Activated naive CD4-positive, alpha-beta T cell treated with anti-CD3 and anti-CD28 coated beads for 36 hours (primary cell): ENCODE measurements around the gene TNFRSF4. TPM values are rescaled to one million over a fixed set of nuclear protein-coding genes. Genes with fewer than 3 reads are reported as not detected.

Experiments
- CTCF ChIA-PET: fragments of 350-600 bp; sonication (Branson Sonifier 250); formaldehyde crosslinking; loops from one replicate; lab custom pipeline; 2021; ENCODE audit warnings: antibody characterized with exemption; lab: Charles Lee
- DNase-seq: peaks from one replicate; pipeline ENCODE4 v3.0.0-alpha.2; 2020
- H3K27ac Mint-ChIP-seq: one replicate; pipeline ENCODE4 v1.8.0; 2021; ENCODE audit warnings: mild to moderate bottlenecking, mixed read lengths
- H3K27me3 Mint-ChIP-seq: one replicate; pipeline ENCODE4 v1.8.0; 2021; ENCODE audit warnings: low read depth, mixed read lengths
- H3K36me3 Mint-ChIP-seq: one replicate; pipeline ENCODE4 v1.8.0; 2021; ENCODE audit warnings: low read depth, mixed read lengths
- H3K4me1 Mint-ChIP-seq: one replicate; pipeline ENCODE4 v1.8.0; 2021; ENCODE audit warnings: low read depth, mixed read lengths
- H3K4me3 Mint-ChIP-seq: one replicate; pipeline ENCODE4 v1.8.0; 2021; ENCODE audit warnings: mild to moderate bottlenecking, moderate library complexity, mixed read lengths
- H3K9me3 Mint-ChIP-seq: one replicate; pipeline ENCODE4 v1.8.0; 2021; ENCODE audit warnings: mixed read lengths
- intact Hi-C: fragments of 100-400 bp; cut with micrococcal nuclease; formaldehyde crosslinking; loops from one replicate; pipeline ENCODE4 v1.15.1; 2023
- total RNA-seq, 2 experiments: library from RNA; stranded (reverse); gene quantifications; one replicate each; pipeline ENCODE4 v1.2.3, GENCODE V29; 2021

Gene TNFRSF4
- total RNA-seq, 2 experiments from 2014 or later = 107 to 110 TPM

GRCh38 chr1:1168451-1169411 is 45.2 kb downstream of the TNFRSF4 start:
- H3K9me3 Mint-ChIP-seq = no peaks in the 10 kb centered on the region
- H3K36me3 Mint-ChIP-seq = no peaks in the 10 kb centered on the region
- CTCF ChIA-PET = no interaction called here
- H3K4me3 Mint-ChIP-seq = no peak overlapping the region
- peaks cover 15% of the 10 kb centered on the region for H3K27me3 Mint-ChIP-seq
- no peak overlapping the region for H3K27ac Mint-ChIP-seq
- intact Hi-C loops = no loop called here
- no peak for DNase-seq
- peaks cover 13% of the 10 kb centered on the region for H3K4me1 Mint-ChIP-seq

DNA sequence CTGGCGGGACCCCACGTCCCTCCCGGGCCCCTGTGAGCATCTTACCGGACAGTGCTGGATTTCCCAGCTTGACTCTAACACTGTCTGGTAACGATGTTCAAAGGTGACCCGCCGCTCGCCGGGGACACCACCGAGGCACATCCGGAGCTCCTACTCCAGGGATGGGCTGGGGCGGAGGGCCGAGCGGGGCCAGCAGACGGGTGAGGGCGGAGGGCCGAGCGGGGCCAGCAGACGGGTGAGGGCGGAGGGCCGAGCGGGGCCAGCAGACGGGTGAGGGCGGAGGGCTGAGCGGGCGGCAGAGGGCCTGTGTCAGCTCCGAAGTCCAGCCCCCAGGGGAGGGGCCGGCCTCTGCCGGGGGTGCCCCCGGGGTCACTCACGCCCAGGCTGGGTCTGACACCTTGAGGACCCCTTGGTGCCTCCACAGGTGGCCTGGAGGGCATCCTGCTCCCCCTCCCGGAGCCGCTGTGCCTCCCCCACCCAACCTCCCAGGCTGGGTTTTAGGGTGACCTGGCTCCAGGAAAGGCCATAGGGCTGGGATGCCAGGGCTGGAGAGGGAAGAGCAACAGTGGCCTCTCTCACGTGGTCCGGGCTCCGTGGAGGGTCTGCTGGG is 46.0 kb downstream of the TNFRSF4 start:
- no peak overlapping the region for H3K27ac Mint-ChIP-seq
- CTCF ChIA-PET = no interaction called here
- intact Hi-C loops = no loop called here
- peaks cover 15% of the 10 kb centered on the region for H3K27me3 Mint-ChIP-seq
- H3K4me3 Mint-ChIP-seq = no peak overlapping the region
- H3K4me1 Mint-ChIP-seq = peaks cover 8% of the 10 kb centered on the region
- no peaks in the 10 kb centered on the region for H3K36me3 Mint-ChIP-seq
- no peak for DNase-seq
- no peaks in the 10 kb centered on the region for H3K9me3 Mint-ChIP-seq

DNA sequence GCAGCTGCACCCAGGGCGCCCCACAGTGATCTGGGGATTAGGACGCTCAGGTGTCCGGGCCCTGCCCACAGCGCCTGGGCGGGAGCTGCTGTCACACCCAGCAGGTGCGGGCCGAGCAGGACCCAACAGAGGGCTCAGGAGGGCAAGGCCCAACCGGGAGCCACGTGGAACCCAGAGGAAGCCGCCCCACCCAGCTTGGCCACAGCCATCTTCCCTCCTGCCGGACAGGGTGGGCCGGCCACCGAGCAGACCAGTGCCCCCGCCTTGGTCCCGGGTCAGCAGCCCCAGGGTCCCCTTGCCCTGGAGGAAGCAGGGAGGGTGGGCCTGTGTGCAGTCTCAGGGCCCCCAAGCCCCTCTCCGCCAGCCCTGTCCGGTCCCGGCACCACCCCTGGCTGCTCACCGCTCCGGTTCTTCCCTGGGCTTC is 46.5 kb downstream of the TNFRSF4 start:
- Mint-ChIP-seq H3K4me1 (peaks cover 8% of the 10 kb centered on the region), H3K27ac (no peak overlapping the region), H3K9me3 (no peaks in the 10 kb centered on the region), H3K27me3 (peaks cover 13% of the 10 kb centered on the region), H3K36me3 (no peaks in the 10 kb centered on the region), H3K4me3 (no peak overlapping the region)
- no peak for DNase-seq
- CTCF ChIA-PET = no interaction called here
- intact Hi-C loops = no loop called here

DNA sequence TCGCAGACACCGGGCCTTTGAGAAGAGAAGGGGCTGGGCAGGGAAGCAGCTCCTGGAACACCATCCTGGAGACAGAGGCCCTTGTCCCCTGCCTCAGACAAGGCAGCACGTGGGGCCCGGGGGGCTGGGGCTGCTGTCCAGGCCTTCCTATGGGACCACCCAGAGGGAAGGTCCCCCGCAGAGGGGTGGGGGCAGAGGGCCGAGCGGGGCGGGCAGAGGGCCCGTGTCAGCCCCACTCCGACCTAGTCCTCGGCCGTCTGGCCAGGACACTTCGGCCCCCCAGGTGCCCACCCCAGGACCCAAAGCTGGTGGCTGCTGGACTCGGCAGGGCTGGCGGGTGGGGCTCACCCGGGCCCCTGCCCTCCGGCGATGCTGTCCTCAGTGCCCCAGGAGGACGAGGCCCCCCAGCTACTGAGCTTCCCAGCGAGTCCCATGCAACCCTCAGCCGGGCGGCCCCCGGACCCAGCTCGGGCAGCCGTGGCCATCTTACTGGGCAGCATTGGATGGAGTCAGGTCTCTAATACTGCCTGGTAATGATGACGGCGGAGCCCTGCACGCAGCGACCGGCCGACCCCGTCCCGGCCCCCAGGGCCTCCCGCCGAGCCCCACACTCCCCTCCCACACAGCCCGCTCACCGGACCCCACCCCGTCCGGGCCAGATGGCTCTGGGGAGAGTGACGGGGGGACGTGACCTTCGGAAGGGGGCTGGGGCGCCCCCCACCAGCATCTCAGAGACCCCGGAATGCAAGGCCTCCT is 47.1 kb downstream of the TNFRSF4 start:
- H3K27me3 Mint-ChIP-seq = peaks cover 8% of the 10 kb centered on the region
- DNase-seq = no peak
- CTCF ChIA-PET = no interaction called here
- H3K36me3 Mint-ChIP-seq = no peaks in the 10 kb centered on the region
- no peak overlapping the region for H3K27ac Mint-ChIP-seq
- H3K9me3 Mint-ChIP-seq = no peaks in the 10 kb centered on the region
- intact Hi-C loops = no loop called here
- H3K4me1 Mint-ChIP-seq = peaks cover 3% of the 10 kb centered on the region
- no peak overlapping the region for H3K4me3 Mint-ChIP-seq

- Mint-ChIP-seq H3K27ac (no peak overlapping the region), H3K4me1 (peaks cover 3% of the 10 kb centered on the region), H3K27me3 (peaks cover 6% of the 10 kb centered on the region), H3K9me3 (no peaks in the 10 kb centered on the region), H3K36me3 (no peaks in the 10 kb centered on the region), H3K4me3 (no peak overlapping the region)
- DNase-seq = no peak
- intact Hi-C loops = no loop called here
- CTCF ChIA-PET = no interaction called here
Observed at GRCh38 chr1:1165900-1166421, 48.0 kb downstream of the TNFRSF4 start.

- Mint-ChIP-seq H3K36me3 (no peaks in the 10 kb centered on the region), H3K27ac (no peak overlapping the region), H3K9me3 (no peaks in the 10 kb centered on the region), H3K4me3 (no peak overlapping the region), H3K4me1 (peaks cover 3% of the 10 kb centered on the region), H3K27me3 (peaks cover 6% of the 10 kb centered on the region)
- intact Hi-C loops = no loop called here
- CTCF ChIA-PET = no interaction called here
- no peak for DNase-seq
Observed at GRCh38 chr1:1165485-1165884, 48.5 kb downstream of the TNFRSF4 start.

DNA sequence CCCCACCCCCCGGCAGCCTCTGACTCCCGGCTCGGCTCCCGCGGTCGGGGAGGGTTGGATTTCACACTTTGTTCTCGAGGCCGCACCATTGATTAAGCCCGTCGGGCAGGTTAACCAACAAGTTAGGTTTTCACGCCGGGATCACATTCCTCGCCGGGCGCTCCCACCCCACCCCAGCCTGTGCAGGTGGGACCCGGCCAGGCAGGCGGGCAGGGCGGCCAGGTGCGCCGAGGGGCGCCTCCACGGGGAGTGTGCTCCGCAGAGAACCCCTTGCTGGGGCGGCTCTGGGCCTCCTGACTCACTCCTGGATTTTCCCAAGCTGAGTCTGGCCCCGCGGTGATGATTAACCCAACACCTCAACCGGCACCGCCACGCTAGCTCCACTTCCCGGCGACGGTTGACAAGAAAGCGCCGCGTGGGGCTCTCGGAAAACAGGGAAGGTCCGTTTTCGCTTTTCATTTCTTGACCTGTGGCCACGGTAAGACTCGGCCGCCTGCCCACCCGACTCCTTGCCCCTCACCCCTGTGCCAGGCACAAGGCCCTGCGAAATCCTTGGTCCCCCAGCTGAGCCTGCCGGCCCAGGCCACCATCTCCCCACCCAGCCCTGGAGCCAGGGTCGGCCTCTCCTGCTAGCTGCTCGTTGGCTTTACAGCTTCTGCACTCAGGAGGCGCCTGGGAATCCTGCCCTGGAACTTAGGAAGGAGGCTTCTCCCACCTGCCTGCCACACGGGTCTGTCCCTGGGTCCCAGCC is 49.1 kb downstream of the TNFRSF4 start:
- H3K4me1 Mint-ChIP-seq = no peaks in the 10 kb centered on the region
- intact Hi-C loops = no loop called here
- H3K36me3 Mint-ChIP-seq = no peaks in the 10 kb centered on the region
- CTCF ChIA-PET = no interaction called here
- H3K9me3 Mint-ChIP-seq = no peaks in the 10 kb centered on the region
- H3K4me3 Mint-ChIP-seq = no peak overlapping the region
- no peak for DNase-seq
- H3K27me3 Mint-ChIP-seq = no peaks in the 10 kb centered on the region
- H3K27ac Mint-ChIP-seq = no peak overlapping the region

DNA sequence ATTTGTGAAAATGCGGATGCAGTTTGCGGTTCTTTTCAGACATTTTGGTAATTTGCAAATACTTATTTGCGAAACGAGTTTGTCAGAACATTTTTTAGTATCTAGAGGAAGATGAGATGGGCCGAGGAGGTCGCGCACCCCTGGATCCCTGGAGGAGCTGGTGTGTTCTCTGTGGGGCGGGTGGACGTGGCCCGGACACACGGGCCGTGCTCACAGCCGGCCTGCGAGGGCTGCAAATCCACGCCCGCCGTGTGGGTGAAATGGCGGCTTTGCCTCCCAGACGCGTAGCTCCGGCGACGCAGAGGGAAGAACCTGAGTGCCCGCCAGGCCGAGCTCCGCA is 49.6 kb downstream of the TNFRSF4 start:
- H3K36me3 Mint-ChIP-seq = no peaks in the 10 kb centered on the region
- H3K4me1 Mint-ChIP-seq = no peaks in the 10 kb centered on the region
- CTCF ChIA-PET = no interaction called here
- no peak for DNase-seq
- intact Hi-C loops = no loop called here
- H3K4me3 Mint-ChIP-seq = no peak overlapping the region
- H3K27me3 Mint-ChIP-seq = no peaks in the 10 kb centered on the region
- no peaks in the 10 kb centered on the region for H3K9me3 Mint-ChIP-seq
- H3K27ac Mint-ChIP-seq = no peak overlapping the region

DNA sequence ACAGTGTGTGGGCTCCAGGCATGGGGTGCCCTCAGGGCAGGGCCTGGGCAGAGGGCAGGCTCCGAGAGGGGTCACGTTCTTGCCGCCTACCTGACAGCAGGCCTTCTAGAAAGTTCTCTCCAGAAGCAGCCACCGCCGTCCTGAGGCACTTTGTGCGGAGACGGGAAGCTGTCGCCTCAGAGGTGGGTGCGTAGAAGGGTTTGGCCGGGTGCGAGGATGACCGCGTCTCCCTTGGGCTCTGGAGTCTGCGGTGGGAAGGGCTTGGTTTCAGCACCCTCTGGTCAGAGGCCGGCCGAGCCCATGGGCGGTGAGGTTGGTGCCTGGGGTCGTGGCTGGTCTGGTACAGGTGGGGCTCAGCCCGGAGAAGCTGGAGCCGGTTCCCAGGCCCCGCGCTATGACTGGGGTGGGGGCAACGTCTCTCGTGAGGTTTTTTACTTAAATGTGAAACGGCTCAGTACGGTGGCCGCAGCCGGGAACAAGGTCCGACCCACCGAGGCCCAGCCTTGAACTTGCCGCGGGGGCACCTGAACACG is 50.3 kb downstream of the TNFRSF4 start:
- Mint-ChIP-seq H3K36me3 (no peaks in the 10 kb centered on the region), H3K9me3 (no peaks in the 10 kb centered on the region), H3K4me1 (no peaks in the 10 kb centered on the region), H3K27me3 (no peaks in the 10 kb centered on the region), H3K4me3 (no peak overlapping the region), H3K27ac (no peak overlapping the region)
- CTCF ChIA-PET = no interaction called here
- no peak for DNase-seq
- intact Hi-C loops = no loop called here

DNA sequence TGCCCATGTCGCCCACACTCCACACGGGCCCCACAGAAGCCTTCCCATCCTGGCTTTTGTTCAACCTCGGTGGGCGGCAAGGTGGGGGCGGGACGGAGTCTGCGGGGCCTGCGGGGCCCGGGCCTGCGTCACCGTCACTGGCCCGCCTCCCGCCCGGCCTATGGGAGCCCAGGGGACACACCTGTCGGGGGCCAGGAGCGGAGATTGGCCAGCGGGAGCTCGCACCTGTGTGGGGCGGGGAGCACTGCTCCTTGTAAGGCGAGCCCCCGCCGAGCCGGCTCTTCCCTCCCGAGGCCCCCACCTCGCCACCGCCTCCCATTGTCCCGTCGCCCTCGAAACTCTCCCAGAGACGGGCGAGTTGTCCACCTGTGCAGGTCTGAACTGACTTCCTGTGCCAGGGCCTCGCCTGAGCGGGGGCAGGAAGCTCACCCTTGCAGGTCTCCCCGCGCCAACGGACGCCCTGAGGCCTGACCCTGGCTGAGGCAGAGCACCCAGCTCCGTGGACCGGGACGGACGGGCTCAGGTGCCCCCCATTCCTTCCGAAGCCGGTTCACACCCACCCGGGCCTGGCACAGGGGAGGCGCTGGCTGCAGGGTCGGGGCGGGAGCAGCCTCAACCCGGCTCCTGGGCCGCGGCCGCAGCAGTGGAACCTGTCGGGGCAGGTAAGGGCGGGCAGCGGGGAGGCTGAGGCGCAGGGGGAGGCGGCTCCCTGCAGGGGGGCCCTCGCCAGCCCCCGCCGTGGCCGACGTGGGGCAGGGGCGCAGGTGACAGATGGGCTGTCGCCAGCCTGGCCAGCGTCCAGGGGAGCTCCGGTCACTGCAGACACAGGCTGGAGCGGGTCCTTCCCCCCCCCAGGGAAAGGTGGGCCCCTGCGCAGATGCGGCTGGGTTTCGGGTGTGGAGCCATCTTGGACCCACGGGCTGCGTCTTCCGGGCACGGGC is 51.1 kb downstream of the TNFRSF4 start:
- H3K27ac Mint-ChIP-seq = no peak overlapping the region
- H3K9me3 Mint-ChIP-seq = no peaks in the 10 kb centered on the region
- CTCF ChIA-PET = no interaction called here
- H3K36me3 Mint-ChIP-seq = no peaks in the 10 kb centered on the region
- no peak for DNase-seq
- no peak overlapping the region for H3K4me3 Mint-ChIP-seq
- intact Hi-C loops = no loop called here
- no peaks in the 10 kb centered on the region for H3K4me1 Mint-ChIP-seq
- H3K27me3 Mint-ChIP-seq = no peaks in the 10 kb centered on the region

DNA sequence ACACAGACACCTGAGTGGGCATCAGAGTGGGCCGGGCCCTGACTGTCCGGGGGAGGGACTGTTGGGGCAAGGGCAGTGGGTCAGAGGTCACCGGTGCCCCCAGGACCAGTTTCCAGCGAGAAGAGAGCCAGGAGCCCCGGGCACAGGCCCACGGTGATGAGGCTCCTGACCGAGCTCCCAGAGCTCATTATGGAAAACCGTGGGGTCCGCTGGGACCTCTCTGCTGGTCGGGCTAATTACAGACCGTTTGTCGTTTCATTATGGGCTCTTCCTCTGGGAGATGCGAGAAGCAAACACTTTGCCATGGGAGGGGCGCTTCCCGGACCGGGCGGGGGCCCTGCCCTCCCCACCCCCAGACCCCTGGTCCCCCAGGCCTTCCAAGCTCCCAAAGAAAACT is 52.3 kb downstream of the TNFRSF4 start:
- Mint-ChIP-seq H3K27ac (no peak overlapping the region), H3K4me1 (no peaks in the 10 kb centered on the region), H3K4me3 (no peak overlapping the region), H3K9me3 (no peaks in the 10 kb centered on the region), H3K27me3 (no peaks in the 10 kb centered on the region), H3K36me3 (no peaks in the 10 kb centered on the region)
- intact Hi-C loops = no loop called here
- CTCF ChIA-PET = no interaction called here
- no peak for DNase-seq
